ENCODE results near the gene CTNND2. TPM values are rescaled to one million over a fixed set of nuclear protein-coding genes. Genes with fewer than 3 reads are reported as not detected.

The CTNND2 gene
- total RNA-seq, 4 donors from 2014 or later, result 0.22 to 2.8 (median 0.39) TPM

- WGBS, 2 donors, result 70 to 77% methylated on average over 6 of the region's 6 CpGs
- Histone ChIP-seq H3K27ac (no peak overlapping the region), H3K4me1 (no peaks in the 10 kb centered on the region), H3K27me3 (no peaks in the 10 kb centered on the region), H3K36me3 (no peaks in the 10 kb centered on the region), H3K4me3 (replicated peaks in 1 of 3) (no peak overlapping the region), H3K9me3 (no peaks in the 10 kb centered on the region)
- TF ChIP-seq POLR2A (IDR thresholded peaks at IDR 0.05) (no peak), CTCF (IDR thresholded peaks at IDR 0.05) (no peak)
- intact Hi-C loops (cut with DNase I), result no loop called here
- DNase-seq, result no peak
Observed at GRCh38 chr5:11261241-11261640, 643.0 kb downstream of the CTNND2 start.

- WGBS, 2 donors, result 96 to 97% methylated on average over 5 of the region's 5 CpGs
- H3K27me3 ChIP-seq, result no peaks in the 10 kb centered on the region
- DNase-seq, result no peak
Observed at GRCh38 chr5:11258001-11258400, 646.2 kb downstream of the CTNND2 start.

GRCh38 chr5:11252523-11252922, 651.7 kb downstream of the CTNND2 start:
- H3K9me3 ChIP-seq, result no peaks in the 10 kb centered on the region
- H3K27me3 ChIP-seq, result no peaks in the 10 kb centered on the region
- no peaks in the 10 kb centered on the region for H3K4me1 ChIP-seq
- no peak for DNase-seq
- intact Hi-C loops (cut with DNase I), result no loop called here
- H3K27ac ChIP-seq, result no peak overlapping the region
- no peaks in the 10 kb centered on the region for H3K36me3 ChIP-seq
- TF ChIP-seq POLR2A (IDR thresholded peaks at IDR 0.05), result no peak
- no peak for TF ChIP-seq CTCF (IDR thresholded peaks at IDR 0.05)
- H3K4me3 ChIP-seq (replicated peaks in 1 of 3), result no peak overlapping the region

More at GRCh38 chr5:11258001-11258400, 646.2 kb downstream of the CTNND2 start:
- Histone ChIP-seq H3K4me3 (replicated peaks in 1 of 3) (no peak overlapping the region), H3K4me1 (no peaks in the 10 kb centered on the region), H3K36me3 (no peaks in the 10 kb centered on the region), H3K9me3 (no peaks in the 10 kb centered on the region), H3K27ac (no peak overlapping the region)
- no peak for TF ChIP-seq POLR2A (IDR thresholded peaks at IDR 0.05)
- no peak for TF ChIP-seq CTCF (IDR thresholded peaks at IDR 0.05)
- intact Hi-C loops (cut with DNase I), result no loop called here

GRCh38 chr5:11252075-11252474, 652.2 kb downstream of the CTNND2 start:
- no peaks in the 10 kb centered on the region for H3K9me3 ChIP-seq
- H3K27ac ChIP-seq, result no peak overlapping the region
- TF ChIP-seq CTCF (IDR thresholded peaks at IDR 0.05) (no peak), POLR2A (IDR thresholded peaks at IDR 0.05) (no peak)
- no peaks in the 10 kb centered on the region for H3K27me3 ChIP-seq
- intact Hi-C loops (cut with DNase I), result no loop called here
- no peak overlapping the region for H3K4me3 ChIP-seq (replicated peaks in 1 of 3)
- H3K4me1 ChIP-seq, result no peaks in the 10 kb centered on the region
- no peaks in the 10 kb centered on the region for H3K36me3 ChIP-seq
- DNase-seq, result no peak
- 19 to 23% methylated on average over 1 of the region's 1 CpG for WGBS, 2 donors

- Histone ChIP-seq H3K27me3 (no peaks in the 10 kb centered on the region), H3K27ac (no peak overlapping the region), H3K4me1 (no peaks in the 10 kb centered on the region), H3K36me3 (no peaks in the 10 kb centered on the region), H3K4me3 (replicated peaks in 1 of 3) (no peak overlapping the region), H3K9me3 (no peaks in the 10 kb centered on the region)
- 62 to 66% methylated on average over 6 of the region's 6 CpGs for WGBS, 2 donors
- intact Hi-C loops (cut with DNase I), result no loop called here
- DNase-seq, result no peak
- no peak for TF ChIP-seq POLR2A (IDR thresholded peaks at IDR 0.05)
- TF ChIP-seq CTCF (IDR thresholded peaks at IDR 0.05), result no peak
Observed at GRCh38 chr5:11251247-11251646, 653.0 kb downstream of the CTNND2 start.

Measured in thyroid gland (tissue), 4 donors.